HL-60 (cell line): ENCODE measurements around the gene MACROD2.

ENCODE experiments used
- DNase-seq, 2 experiments: peaks; one replicate each; pipeline ENCODE4 v3.0.0-alpha.2; 2010 to 2020; ENCODE audit warnings: low read depth in 1 of 2, low spot score in 1 of 2
- H3K27ac ChIP-seq: fragments of 250-450 bp; sonication (Bioruptor Pico); replicated peaks from 2 replicates; pipeline ENCODE4 v1.5.1; 2020; ENCODE audit warnings: mild to moderate bottlenecking, moderate library complexity
- H3K27me3 ChIP-seq: fragments of 250-450 bp; sonication (Bioruptor Pico); 2 replicates; pipeline ENCODE4 v1.5.1; 2021; ENCODE audit warnings: mild to moderate bottlenecking, moderate library complexity; ENCODE audit not compliant: insufficient read depth, poor library complexity, severe bottlenecking
- H3K4me3 ChIP-seq: replicated peaks from 2 replicates; pipeline ENCODE4 v1.5.1; 2011; ENCODE audit warnings: mild to moderate bottlenecking, control low read depth, low read length; ENCODE audit not compliant: insufficient read depth
- GABPA ChIP-seq: IDR thresholded peaks from 2 replicates; pipeline ENCODE4 v1.6.1; 2012; ENCODE audit warnings: low read depth
- POLR2AphosphoS5 ChIP-seq: IDR thresholded peaks from 2 replicates; pipeline ENCODE4 v1.6.1; 2012; ENCODE audit warnings: low read depth
- SPI1 ChIP-seq: IDR thresholded peaks from 2 replicates; pipeline ENCODE4 v1.6.1; 2012; ENCODE audit warnings: low read depth, mild to moderate bottlenecking, borderline replicate concordance
- TF ChIP-seq, protein P1 (sequence below): IDR thresholded peaks from one replicate; pipeline ENCODE4 v1.5.1; 2011; ENCODE audit warnings: low read length, control low read depth, inconsistent platforms; ENCODE audit not compliant: insufficient read depth
- TF ChIP-seq, protein P2 (sequence below): IDR thresholded peaks from 2 replicates; pipeline ENCODE4 v1.6.1; 2012; ENCODE audit warnings: low read depth; ENCODE audit not compliant: insufficient replicate concordance

The MACROD2 gene

DNA sequence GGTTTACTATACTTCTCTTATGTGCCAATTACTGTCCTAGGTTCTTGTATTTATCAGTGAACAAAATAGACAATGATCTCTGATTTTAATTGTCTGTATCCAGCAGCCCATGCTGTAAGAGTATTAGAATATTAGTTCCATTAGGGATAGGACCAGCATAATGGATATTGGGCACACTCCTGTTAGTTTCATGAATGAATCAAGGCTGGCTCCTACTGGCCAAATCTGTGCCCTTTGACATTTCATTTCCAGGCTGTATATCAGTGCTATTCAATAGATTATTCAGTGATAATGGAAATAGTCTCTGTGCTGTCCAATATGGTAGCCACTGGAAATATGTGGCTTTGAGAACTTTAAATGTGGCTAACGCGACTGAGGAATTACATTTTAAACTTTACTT is 1350.0 kb downstream of the MACROD2 start:
- H3K27ac ChIP-seq, result no peak overlapping the region
- no peak overlapping the region for H3K4me3 ChIP-seq
- TF ChIP-seq GABPA (no peak), SPI1 (no peak)
- TF ChIP-seq, protein P1, sequence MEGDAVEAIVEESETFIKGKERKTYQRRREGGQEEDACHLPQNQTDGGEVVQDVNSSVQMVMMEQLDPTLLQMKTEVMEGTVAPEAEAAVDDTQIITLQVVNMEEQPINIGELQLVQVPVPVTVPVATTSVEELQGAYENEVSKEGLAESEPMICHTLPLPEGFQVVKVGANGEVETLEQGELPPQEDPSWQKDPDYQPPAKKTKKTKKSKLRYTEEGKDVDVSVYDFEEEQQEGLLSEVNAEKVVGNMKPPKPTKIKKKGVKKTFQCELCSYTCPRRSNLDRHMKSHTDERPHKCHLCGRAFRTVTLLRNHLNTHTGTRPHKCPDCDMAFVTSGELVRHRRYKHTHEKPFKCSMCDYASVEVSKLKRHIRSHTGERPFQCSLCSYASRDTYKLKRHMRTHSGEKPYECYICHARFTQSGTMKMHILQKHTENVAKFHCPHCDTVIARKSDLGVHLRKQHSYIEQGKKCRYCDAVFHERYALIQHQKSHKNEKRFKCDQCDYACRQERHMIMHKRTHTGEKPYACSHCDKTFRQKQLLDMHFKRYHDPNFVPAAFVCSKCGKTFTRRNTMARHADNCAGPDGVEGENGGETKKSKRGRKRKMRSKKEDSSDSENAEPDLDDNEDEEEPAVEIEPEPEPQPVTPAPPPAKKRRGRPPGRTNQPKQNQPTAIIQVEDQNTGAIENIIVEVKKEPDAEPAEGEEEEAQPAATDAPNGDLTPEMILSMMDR, result no peak
- H3K27me3 ChIP-seq, result no peaks in the 10 kb centered on the region
- no peak for DNase-seq

DNA sequence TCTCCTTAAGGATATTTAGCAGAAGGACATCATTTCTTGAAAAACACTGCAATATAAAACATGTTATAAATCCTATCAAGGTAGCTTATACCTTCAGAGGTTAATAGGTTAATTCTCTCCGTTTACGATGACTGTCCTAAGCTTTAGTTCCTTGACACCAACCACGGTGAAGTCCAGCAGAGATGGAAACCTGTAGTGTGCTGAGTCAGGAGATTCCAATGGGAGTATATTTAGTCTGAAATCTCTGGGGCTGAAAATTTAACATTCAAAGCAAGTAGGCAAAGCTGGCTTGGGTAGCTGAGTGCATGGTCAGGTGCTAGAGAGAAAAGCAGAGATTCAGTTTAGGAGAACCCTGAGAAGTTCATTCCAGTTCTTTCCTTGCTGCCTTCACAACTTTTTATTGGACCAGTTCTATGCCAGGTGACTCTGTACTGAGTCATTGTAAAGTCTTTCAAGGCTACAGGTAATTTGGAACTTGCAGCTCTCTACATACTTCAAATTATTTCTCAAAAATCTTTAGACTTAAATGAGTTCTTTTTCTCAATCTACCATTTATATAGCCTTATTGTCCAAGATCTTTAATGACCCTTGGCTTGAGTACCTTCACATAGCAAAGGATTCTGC is 1351.5 kb downstream of the MACROD2 start:
- no peak for DNase-seq
- no peaks in the 10 kb centered on the region for H3K27me3 ChIP-seq
- H3K4me3 ChIP-seq, result no peak overlapping the region
- TF ChIP-seq GABPA, result no peak
- no peak for TF ChIP-seq POLR2AphosphoS5
- TF ChIP-seq, protein P2, sequence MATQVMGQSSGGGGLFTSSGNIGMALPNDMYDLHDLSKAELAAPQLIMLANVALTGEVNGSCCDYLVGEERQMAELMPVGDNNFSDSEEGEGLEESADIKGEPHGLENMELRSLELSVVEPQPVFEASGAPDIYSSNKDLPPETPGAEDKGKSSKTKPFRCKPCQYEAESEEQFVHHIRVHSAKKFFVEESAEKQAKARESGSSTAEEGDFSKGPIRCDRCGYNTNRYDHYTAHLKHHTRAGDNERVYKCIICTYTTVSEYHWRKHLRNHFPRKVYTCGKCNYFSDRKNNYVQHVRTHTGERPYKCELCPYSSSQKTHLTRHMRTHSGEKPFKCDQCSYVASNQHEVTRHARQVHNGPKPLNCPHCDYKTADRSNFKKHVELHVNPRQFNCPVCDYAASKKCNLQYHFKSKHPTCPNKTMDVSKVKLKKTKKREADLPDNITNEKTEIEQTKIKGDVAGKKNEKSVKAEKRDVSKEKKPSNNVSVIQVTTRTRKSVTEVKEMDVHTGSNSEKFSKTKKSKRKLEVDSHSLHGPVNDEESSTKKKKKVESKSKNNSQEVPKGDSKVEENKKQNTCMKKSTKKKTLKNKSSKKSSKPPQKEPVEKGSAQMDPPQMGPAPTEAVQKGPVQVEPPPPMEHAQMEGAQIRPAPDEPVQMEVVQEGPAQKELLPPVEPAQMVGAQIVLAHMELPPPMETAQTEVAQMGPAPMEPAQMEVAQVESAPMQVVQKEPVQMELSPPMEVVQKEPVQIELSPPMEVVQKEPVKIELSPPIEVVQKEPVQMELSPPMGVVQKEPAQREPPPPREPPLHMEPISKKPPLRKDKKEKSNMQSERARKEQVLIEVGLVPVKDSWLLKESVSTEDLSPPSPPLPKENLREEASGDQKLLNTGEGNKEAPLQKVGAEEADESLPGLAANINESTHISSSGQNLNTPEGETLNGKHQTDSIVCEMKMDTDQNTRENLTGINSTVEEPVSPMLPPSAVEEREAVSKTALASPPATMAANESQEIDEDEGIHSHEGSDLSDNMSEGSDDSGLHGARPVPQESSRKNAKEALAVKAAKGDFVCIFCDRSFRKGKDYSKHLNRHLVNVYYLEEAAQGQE, result no peak
- no peak for TF ChIP-seq SPI1
- H3K27ac ChIP-seq, result no peak overlapping the region

DNA sequence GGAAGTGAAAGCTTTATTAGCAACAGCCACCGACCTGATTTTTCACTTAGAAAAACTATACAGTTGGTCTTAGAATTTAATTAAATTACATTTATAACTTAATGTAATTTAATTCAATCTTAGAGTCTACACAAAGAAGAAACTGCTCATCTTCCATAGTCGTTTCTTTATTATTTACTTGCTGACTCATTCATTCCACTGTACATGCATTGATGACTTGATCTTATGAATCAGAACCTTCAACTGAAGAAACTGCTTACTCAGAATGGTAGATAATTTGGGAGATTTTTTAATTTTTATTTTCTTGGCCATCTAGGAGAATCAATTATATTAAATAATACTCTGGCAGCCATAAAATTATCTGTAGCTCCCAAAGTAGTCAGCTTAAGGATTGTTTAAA is 1363.7 kb downstream of the MACROD2 start:
- Histone ChIP-seq H3K27me3 (no peaks in the 10 kb centered on the region), H3K27ac (no peak overlapping the region), H3K4me3 (no peak overlapping the region)
- no peak for DNase-seq
- TF ChIP-seq SPI1 (no peak), POLR2AphosphoS5 (no peak), GABPA (no peak)
- TF ChIP-seq, protein P2, result no peak
- TF ChIP-seq, protein P1, result no peak

DNA sequence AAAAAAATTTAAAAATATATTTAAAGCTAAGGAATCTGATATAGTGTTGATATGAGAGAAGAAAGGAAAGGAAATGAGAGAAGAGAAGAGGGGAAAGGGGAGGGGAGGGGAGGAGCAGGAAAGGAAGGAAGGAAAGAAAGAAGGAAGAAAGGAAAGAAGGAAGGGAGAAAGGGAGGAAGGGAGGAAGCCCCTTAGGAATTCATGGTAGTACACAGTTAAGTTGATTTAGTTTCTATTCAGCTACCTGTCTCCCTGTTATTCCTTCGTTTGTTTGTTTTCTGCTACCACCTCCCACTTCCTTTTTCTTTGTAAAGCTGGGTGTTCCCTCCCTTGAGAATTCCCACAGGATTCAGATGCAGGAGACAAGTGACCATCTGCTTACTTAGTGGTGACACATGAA is 1367.5 kb downstream of the MACROD2 start:
- no peaks in the 10 kb centered on the region for H3K27me3 ChIP-seq
- no peak for DNase-seq
- no peak overlapping the region for H3K4me3 ChIP-seq
- no peak for TF ChIP-seq POLR2AphosphoS5
- TF ChIP-seq, protein P2, result no peak
- TF ChIP-seq, protein P1, result no peak
- no peak for TF ChIP-seq GABPA
- TF ChIP-seq SPI1, result no peak
- H3K27ac ChIP-seq, result no peak overlapping the region
